ENCODE results near the gene SLC26A4. TPM values are rescaled to one million over a fixed set of nuclear protein-coding genes. Genes with fewer than 3 reads are reported as not detected.

SLC26A4 gene
- total and polyA plus RNA-seq, 9 of the 15 experiments (the other 6 are each of a cell fraction or from before 2014, with no cell fraction given), result 0.09 to 1.2 (median 0.33) TPM

DNA sequence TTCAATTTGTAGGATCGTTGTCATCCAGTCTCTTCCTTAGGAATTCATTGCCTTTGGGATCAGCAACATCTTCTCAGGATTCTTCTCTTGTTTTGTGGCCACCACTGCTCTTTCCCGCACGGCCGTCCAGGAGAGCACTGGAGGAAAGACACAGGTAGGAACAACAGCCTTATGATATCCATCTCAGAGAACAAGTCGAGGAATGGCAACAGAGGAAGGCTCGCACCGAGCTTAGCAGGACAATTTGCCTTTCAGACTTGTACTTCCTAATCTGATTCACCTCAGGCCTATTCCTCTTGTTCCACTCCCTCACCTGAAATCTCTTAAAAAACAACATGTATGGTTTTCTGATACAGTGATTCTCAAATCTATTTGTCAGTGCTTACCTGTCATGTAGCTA is 29.5 kb downstream of the SLC26A4 start (continued):
- no peak for TF ChIP-seq CUX1 (CRISPR knock-in tag; IDR thresholded peaks at IDR 0.05)

DNA sequence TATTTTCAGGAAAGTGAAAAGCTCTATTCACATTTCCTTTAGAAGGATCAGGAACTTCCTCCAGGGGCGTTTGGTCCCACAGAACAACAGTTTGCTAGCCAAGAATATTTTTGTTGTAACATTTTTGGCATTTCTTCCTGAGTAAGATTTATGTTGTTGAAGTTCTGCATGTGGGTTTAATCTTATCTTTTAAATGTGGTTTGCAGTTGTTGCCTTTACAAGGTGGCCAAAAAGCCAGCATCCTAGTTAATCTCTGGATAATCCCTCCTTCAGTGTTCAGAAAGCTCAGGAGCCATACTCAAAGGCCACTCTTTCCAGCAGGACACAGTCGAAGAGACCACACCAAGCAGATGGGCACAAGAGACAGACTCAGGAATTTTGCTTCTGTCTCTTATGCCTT is 30.0 kb downstream of the SLC26A4 start:
- no peak overlapping the region for H3K4me2 ChIP-seq (ENCODE audit: insufficient read depth, low read length)
- no peaks in the 10 kb centered on the region for H3K79me2 ChIP-seq (ENCODE audit: control insufficient read depth, insufficient read depth, low read length)
- H3K9ac ChIP-seq (ENCODE audit: insufficient read depth in 1 of 2, low read depth in 2 of 2, low read length in 2 of 2), result no peak overlapping the region
- no peaks in the 10 kb centered on the region; a peak in 2 of 5 replicates for H3K4me1 ChIP-seq (replicated peaks in 1 of 2; ENCODE audit: control insufficient read depth in 2 of 2, insufficient read depth in 2 of 2, low read length in 2 of 2)
- peaks cover 18 to 30% of the 10 kb centered on the region in 2 experiments for H3K27me3 ChIP-seq (ENCODE audit: control insufficient read depth in 2 of 2, insufficient read depth in 2 of 2, low read length in 2 of 2)
- intact Hi-C loops (cut with micrococcal nuclease), result no loop called here
- BruUV-seq (replicated peaks), result no TSS peak
- no peak overlapping the region for H2AFZ ChIP-seq (ENCODE audit: low read depth, low read length)
- CTCF ChIA-PET (ENCODE audit: low intra/inter-chr PET ratio), result no interaction called here
- no peaks in the 10 kb centered on the region for H3K36me3 ChIP-seq (ENCODE audit: control insufficient read depth, insufficient read depth, low read length)
- no peak overlapping the region for H3K27ac ChIP-seq (ENCODE audit: extremely low read depth, low read depth, low read length)
- H3K4me3 ChIP-seq, result no peak overlapping the region
- in situ Hi-C loops (cut with MboI), result no loop called here
- FAIRE-seq (no peak), ATAC-seq (peak; percentile 31; the same call in 1 of the 3 replicates), DNase-seq (ENCODE audit: extremely low read depth in 1 of 4, low spot score in 3 of 4) (peak in 1 of 4 experiments; percentile 21)
- H4K20me1 ChIP-seq (replicated peaks; ENCODE audit: control insufficient read depth, insufficient read depth, low read length), result no peaks in the 10 kb centered on the region
- 0% methylated on average over 2 of the region's 2 CpGs for WGBS (ENCODE audit: insufficient coverage, low coverage, missing lambda C conversion rate)
- POLR2A ChIA-PET, result interaction anchor here (0.7 to 1.6 kb wide), 2 partner anchors 10 to 22 kb away, joined by 3 to 5 read pairs; no protein-coding TSS in a partner anchor
- no peaks in the 10 kb centered on the region for H3K9me1 ChIP-seq (ENCODE audit: control insufficient read depth, insufficient read depth, low read length)
- H3K9me3 ChIP-seq (replicated peaks; ENCODE audit: control insufficient read depth, insufficient read depth, low read depth, low read length), result no peaks in the 10 kb centered on the region
- TF ChIP-seq ARID1B (IDR thresholded peaks at IDR 0.05) (peak; percentile 57), HMBOX1 (IDR thresholded peaks at IDR 0.05) (peak; percentile 88), ZNF655 (CRISPR knock-in tag; IDR thresholded peaks at IDR 0.05) (no peak), GATA2 (CRISPR knock-in tag; IDR thresholded peaks at IDR 0.05) (0 out of 2 replicates have a peak, but pooled peaks have one; percentile 30), SRSF7 (optimal IDR thresholded peaks at IDR 0.05; ENCODE audit: low read depth, low read length) (no peak), ZBED1 (IDR thresholded peaks at IDR 0.05) (no peak), HOMEZ (CRISPR knock-in tag; IDR thresholded peaks at IDR 0.05) (no peak)
